Activated CD8-positive, alpha-beta memory T cell treated with anti-CD3 and anti-CD28 coated beads, Interleukin-2, amount 50 U/mL, for 1 hour (primary cell): ENCODE measurements around the gene NALCN.
A peak's percentile ranks its signal among the peaks of the same experiment; 100 is the strongest.

ENCODE experiments used
- DNase-seq: peaks from one replicate; pipeline ENCODE4 v3.0.0-alpha.2; 2020; ENCODE audit errors: extremely low read depth

Gene NALCN

DNA sequence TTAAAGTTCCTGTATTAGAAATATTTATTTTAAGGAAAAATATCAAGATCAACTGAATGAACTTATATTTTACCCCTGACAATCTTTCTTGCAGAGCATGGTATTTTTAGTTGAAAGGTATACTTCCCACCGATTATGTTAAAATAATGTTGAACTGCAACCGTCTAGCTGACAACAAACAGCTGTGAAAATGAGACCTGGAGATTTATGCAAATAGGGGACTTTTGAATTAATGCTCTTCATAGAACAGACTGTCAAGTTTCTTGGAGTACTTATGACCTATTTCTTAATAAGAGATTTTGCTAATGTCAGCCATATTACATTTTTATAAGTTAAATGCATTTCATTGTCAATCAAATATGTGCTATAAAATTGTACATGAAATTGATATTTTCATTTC lies 210.9 kb downstream of the NALCN start:
- DNase-seq = no peak

DNA sequence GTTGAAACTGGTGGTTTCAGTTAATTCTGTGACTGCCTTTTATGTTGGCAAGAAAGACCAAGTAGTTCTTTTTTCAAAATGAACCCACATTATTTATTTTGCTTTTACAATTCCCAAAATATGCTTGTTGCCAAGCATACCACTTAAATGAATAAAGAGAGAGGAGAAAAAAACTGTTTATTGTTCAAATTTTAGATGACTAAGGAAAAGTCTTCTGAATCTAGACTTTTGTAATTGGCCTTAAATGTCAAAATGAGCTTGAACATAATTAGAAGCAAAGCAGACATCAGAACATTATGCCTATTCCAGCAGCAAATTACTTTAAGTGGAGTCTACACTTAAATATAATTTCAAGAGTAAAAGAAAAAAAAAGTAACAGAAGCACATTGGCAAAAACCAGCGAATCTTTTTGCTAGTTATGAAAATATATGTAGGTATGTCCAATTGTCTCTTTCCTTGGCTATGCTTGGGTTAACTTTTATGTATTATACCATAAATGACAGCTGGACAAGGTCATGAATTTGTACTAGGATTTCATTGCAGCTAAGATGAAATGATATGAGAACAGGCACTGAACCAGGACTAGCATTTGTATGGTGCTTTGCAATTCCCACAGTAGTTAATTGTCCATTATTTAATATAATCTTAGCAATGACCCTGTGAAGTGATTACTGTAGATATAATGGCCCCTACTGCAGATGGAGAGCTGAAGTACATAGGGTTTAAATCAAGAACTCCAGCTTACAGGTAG lies 211.9 kb downstream of the NALCN start:
- no peak for DNase-seq

DNA sequence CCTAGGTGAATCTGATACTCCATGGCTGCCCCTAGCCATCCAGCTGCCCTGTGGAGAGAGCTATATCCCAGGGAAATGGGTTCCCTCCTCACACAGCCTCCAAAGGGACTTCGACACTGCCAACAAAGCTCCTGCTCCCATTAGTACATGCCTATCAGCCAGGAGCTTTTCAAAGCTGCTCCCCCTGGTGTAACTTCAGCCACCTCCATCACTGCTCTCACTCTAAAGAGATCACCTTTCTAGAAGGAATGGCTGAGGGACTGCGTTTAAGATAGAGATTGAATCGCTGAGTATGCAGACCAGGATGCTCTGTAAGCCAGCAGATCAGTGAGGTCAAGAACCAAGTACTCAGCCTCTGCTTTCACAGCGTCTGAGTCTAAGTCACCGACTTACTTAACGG lies 213.7 kb downstream of the NALCN start:
- no peak for DNase-seq

DNA sequence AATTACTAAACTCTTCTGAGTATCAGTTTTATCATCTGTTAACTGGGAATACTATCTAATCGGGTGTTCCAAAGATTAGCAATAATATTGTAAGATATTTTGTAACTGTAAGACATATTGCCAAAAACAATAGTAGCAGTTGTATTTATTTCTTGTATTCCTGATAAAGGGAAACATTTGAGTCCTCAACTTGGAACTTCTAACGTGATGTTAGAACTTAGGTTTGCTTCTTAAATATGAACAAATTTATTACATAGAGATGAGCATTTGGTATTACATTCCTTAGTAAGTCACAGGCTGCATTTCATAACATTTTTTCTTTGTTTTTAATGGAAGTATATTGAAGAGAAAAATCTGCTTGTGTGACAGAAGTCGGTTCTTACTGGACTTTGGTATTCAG lies 225.3 kb downstream of the NALCN start:
- no peak for DNase-seq

DNA sequence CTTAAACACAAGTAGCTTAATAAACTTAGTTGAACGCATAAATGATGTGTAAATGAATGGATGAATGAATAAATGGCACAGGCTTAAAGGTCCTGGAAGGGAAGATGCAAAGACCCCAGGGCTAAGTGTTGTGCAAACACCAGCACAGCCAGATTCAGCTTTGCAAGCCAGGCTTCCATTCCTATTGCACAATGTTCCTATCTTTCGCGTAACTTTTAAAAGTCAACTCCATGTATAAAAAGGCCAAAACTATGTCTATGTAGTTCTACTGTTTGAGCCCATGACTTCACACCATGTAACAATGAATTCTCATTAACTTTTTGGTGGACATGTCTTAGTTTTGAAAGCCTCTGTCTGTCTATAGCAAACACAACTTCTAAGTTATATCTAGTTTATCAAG lies 226.0 kb downstream of the NALCN start:
- no peak for DNase-seq

DNA sequence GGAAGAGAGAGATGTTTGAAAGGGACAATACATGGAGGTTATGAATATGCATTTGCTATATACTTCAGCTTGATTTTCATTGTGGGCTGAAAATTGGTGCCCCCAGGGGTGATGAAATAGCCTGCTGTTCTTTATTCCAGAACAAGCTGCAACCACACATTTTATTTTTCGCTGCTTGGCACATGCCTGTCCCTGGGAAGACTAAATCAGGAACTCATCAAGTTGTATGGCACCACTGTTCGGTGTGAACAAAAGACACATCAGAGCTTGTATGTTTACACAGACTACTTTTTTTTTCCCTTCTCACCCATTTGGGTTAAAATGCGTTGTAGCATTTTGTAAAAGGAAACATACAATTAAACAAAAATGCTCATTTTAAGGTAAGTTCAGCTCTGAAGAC lies 230.7 kb downstream of the NALCN start:
- DNase-seq = no peak

DNA sequence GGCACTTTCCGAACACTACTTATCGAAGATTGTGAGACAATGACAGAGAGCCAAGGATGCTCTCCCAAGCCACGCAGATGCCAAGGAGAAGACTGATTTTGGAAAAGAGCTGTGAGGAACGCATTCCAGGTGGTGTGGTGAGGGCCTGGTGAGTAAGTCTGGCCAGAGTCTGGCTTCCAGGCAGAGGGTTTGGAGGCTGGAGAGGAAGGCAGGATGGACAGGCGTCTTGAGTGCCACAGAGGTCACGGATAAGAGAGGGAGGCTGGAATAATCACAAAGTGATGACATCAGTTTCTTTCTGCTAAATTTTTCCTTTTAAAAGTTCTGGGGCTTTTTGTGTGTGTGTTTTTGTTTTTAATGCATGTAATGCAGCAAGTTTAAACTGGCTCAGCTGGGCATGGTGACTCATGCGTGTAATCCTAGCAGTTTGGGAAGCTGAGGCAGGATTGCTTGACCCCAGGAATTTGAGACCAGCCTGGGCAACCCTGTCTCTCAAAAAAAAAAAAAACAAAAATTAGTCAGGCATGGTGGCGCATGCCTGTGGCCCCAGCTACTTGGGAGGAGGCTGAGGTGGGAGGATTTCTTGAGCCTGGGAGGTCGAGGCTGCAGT lies 235.1 kb downstream of the NALCN start:
- DNase-seq = no peak

DNA sequence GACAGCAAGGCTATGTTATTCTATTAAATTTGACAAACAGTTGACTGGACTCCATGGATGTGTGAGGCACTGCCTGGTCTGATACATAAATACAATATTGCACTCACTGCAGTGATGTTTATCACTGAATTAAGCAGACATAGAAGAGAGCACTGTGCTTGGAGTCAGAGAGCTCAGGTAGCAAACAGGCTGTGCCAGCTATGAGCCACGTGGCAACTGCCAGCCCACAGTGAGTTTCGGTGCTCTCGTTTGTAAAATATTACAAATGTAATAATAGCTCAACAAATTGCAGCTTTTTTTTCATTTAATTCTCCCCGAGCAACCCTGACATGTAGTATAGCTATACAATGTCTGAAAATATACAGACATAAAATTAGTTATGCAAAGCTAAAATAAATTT lies 237.3 kb downstream of the NALCN start:
- no peak for DNase-seq

DNA sequence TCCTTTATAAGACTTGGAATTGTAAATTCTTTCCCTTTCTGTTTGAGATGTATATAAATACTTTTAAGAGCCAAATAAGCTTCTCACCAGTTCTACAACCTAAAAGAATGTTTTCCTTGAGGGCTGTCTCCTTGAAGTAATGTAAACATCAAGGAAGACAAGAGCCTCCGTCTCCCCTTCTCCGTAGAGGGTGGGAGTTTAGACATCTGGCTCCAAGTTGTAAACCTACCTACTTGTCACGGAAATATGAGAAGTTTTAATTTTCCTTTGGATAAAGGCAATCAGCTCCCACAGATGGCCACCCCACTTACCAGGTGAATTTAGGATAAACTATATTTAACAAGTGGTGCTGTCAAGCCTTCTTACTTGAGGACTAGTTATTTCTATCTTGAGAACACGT lies 237.9 kb downstream of the NALCN start:
- no peak for DNase-seq

DNA sequence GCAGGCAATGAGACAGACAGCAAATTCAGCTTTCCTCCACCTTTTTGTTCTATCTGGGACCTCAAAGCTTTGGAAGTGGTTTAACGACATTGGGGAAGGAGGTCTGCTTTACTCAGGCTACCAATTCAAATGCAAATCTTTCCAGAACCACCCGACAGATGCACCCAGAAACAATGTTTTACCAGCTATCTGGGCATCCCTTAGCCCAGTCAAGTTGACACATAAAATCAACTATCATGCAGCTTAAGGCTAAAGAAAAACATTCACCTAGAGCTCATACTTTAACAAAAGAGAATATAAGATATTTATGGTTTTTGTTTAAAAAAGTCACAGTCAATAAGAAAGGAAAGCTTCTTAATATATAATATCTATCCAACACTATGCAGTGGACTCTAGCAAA lies 246.0 kb downstream of the NALCN start:
- DNase-seq = no peak

DNA sequence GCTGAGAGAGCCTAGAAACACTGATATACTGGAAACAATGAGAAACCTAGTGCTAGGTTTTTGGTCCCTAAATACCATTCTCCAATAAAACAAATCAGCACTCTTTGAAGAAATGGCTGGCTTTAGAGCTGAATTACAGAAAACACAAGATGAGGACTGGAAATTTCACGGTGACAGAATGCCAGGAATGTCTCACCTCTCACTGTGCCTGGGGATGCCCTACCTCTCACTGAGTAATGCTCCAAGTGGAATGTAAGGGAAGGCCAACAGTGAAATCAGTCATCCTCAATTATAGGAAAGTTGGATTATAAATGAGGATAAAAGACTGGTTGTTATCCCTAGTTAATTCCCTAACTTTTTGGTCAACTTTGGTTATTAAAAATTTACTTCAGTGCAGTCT lies 259.0 kb downstream of the NALCN start:
- no peak for DNase-seq

DNA sequence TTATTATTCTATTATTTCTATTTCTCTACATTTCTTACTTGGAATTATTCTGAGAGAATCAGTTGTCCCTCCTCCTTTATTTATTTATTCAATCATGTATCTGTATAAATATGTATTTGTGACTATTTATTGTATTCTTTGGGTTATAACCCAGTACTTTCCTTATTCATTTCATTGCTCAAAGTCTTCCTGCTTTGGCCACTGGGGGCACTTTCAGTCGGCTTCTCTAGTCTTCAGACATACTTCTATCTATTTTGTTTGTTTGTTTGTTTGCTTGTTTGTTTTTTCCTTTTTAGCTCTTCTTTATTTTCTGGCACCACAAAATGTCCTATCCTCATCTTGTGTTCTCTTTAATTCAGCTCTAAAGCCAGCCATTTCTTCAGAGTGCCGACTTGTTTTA lies 260.4 kb downstream of the NALCN start:
- DNase-seq = no peak

DNA sequence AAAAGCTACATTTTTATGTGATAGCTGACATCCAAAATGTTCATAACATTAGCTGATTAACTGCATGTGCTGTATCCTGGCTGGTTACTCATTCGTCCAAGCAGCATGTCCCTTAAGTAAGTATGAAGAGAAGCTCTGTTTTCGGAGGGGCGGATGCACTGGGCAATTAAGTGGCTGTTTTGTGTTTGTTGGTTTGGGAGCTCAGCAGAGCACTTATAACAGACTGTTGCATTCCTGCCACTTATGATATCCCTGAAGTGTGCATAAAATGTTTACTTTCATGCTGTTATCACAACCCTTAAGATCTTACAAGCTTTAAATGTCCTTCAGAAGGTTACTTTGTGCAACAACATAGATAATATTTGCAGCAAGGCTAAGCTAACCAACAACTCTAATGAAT lies 264.1 kb downstream of the NALCN start:
- DNase-seq = no peak

DNA sequence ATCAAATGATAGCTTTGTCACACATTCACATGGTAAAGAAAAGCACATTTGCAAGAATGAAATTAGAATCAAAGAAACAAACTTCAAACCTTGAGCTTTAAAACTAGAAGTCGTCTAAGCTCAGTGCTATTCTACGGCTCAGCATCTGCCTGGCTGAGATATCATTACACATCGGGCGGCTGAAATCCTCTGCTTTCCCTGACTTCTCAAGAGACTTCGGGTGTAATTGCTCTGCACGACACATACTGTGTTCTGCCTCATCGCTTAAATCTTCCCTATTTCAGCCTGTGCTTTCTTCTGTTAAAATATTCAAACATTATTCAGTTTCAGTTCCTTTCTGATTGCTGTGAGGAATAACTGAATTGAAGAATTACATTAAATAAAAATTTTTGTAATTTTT lies 265.3 kb downstream of the NALCN start:
- no peak for DNase-seq

DNA sequence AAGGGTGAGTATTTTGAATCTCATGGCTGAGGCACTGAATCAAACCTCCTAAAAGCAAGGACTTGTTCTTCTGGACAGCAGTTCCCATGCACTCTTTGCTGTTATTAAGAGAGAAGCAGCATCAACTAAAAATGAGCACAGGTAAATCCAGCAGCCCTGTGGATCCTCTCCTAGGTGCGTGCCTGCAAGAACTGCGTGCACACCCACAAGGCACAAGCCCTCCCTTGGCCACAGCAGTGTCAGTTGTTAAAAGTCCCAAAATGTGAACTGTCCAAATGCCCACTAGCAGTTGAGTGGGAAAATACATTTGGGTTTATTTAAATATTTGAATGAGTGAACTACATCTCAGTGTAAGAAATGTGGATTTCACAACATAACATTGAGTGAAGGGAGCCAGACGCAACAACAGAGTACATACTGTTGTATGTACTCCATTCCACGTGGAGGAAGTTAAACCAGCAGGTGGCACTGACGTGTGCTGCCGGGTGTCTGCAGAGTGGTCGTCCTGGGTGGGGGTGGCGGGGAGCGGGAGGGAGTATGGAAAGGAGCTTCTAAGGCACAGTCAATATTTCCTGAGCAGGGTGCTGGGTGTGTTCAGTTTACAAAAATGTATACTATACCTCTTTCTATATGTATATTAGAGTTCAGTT lies 266.4 kb downstream of the NALCN start:
- DNase-seq = no peak

DNA sequence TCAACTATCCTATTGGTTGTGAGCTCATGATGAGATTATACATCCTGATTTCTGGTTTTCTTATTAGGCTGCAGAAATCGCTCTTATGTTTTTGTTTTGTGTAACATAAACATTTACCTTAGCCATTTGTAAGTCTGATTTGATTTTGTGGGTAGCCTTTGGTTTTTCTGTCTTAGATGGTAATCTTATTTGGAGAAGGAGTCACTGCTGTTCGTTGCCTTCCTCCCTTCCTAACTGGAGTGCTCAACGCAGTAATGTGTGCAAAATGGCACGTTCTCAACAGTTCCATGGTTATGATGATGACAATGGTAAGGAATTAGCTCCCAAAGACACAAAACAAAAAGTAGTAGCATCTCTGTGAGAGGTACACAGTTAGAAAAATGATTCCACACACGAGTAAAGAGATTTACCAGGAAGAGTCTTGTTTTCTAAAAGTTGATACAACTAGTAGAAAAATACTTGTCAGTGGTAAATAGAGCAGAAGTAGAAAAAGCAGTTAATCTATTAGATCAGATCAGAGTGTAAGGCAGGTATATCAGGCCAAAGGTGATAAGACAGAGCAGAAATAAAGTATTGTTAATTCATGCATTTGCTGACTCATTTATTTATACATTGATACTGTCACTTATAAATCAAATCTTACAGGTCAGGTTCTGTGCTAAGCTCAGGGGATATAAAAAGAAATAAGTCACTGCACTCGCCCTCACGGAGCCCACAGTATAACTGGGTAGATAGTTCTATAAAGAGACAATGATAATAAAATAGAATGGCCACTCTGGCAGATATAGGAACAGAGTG lies 270.0 kb downstream of the NALCN start:
- no peak for DNase-seq

DNA sequence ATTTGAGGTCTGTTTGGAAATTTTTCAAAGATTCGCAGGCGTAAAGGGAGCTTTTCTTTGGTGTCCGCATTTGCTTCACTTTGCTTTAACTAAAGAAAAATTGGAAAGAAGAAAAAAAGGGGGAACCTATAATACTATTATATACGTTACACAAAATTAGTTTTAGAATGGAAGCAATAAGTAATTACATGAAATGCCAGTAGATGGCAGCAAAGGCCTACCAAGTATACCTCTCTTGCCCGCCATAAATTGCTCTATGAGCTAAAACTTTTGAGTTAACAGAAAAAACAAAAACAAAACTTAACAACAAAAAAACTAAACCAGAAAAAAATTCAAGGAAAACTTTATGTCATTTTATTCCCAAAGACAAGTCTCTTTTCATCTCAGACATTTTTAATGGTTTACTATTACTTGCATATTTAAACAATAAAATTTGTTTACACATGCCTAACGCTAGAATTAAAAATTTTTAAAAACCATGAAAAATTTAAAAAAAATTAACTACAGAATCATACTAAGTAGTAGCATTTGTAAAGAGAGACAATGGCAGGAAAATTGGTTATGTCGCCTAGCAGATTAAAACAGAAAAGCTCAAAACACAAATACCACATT lies 271.4 kb downstream of the NALCN start:
- peak; percentile 0 for DNase-seq

DNA sequence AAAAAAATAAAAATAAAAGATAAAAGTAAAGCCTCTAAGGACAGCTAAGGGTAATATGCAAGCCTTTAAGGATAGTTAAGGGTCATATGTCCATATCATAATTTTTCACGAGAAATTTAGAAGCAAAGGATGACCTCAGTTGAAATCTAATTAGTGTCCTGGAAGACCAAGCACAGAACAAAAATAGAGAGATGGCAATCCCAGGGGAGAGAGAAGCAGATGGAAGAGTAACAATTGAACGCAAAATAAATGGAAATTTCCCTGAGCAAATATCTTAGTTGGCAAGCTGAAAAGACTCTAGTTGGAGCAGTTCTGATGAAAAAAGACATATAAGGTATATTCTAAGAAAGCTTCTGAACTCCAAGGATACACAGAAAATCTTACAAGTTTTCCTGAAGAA lies 275.4 kb downstream of the NALCN start:
- DNase-seq = no peak

DNA sequence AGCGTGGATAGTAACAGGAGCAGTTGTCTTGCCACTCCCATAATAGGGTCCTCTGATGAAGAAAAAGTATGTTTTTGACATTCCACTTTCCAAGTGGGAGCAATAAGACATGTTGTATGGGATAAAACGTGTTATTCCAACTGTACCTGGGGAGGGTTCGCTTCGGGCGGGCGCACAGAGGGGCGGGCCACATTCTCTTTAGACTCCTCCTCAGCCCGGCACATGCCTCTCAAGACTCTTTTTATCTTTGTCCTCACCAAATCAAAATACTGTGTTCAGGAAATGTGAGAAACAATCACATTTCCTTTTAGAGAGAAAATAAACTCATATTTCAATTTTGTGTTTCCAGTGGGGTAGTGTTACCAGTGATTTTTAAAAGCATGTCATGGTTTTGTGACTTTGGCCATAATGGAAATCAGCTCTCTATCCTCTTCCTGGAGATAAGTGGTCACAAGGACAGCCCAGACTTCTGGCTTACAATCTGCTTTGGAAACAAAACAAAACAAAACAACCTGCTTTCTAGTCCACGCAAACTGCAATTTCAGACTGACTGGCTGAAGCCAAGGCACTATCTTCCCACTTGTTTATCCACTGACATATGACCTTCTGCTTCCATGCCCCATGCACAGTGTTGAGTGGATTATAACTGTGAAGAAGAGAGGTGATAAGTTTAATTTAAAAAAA lies 276.1 kb downstream of the NALCN start:
- DNase-seq = no peak

DNA sequence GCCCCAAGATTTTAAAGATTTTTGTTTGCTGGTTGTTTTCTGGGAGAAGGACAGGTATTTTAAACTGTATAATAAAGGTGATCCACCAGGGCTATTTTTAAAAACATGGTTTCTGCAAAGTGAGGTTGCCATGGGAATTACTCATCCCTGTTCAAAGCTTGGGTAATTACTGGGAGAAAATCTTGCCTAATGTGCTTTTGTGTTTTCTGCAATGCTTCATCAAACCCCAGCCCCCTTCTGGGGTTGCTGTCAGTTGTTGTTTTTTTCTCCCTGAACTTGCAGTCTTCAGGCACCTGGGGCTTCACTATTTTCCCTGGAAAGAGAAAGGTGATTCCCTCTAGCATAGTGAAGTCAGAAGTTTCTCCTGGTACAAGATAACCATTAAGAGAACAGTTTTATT lies 277.2 kb downstream of the NALCN start:
- no peak for DNase-seq

DNA sequence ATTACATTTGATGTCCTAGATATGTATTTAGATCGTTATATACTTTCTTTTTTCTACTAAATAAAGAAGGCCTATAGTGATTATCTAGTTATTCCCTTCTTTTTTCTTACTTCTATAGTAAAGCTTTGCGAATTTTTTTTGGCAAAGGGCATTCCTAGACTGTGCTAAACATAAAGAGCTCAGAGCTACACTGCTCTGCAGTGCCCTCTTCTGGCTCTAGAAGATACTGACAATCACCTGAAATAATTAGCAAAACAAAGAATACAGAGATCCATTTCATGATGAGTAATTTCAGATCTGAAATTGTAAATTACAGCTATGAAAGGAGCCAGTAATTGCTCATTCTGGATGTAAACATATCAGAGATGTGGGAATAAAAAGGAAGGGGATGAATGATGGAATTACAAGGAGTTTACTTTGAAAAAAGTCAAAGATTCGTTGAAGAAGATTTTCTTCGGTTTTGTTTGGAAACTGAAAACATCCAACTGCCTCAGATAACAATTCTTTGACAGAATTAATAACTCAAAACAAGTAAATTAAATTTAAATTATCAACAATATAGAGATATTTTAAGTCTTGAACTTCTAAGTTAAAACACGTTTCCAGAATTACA lies 288.5 kb downstream of the NALCN start:
- no peak for DNase-seq
